Measurements from ENCODE around the gene NBEA.

The NBEA gene

GRCh38 chr13:35164324-35164932 is 222.4 kb downstream of the NBEA start:
- TF ChIP-seq, protein P1, sequence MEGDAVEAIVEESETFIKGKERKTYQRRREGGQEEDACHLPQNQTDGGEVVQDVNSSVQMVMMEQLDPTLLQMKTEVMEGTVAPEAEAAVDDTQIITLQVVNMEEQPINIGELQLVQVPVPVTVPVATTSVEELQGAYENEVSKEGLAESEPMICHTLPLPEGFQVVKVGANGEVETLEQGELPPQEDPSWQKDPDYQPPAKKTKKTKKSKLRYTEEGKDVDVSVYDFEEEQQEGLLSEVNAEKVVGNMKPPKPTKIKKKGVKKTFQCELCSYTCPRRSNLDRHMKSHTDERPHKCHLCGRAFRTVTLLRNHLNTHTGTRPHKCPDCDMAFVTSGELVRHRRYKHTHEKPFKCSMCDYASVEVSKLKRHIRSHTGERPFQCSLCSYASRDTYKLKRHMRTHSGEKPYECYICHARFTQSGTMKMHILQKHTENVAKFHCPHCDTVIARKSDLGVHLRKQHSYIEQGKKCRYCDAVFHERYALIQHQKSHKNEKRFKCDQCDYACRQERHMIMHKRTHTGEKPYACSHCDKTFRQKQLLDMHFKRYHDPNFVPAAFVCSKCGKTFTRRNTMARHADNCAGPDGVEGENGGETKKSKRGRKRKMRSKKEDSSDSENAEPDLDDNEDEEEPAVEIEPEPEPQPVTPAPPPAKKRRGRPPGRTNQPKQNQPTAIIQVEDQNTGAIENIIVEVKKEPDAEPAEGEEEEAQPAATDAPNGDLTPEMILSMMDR (conservative IDR thresholded peaks at IDR 0.05; ENCODE audit: low read depth, low read length): peak; percentile 69
- peak; percentile 63 for DNase-seq (ENCODE audit: low read depth)
- H3K4me3 ChIP-seq (ENCODE audit: low read depth, low read length): no peak overlapping the region

- no peak for DNase-seq (ENCODE audit: low read depth)
- TF ChIP-seq, protein P1 (conservative IDR thresholded peaks at IDR 0.05; ENCODE audit: low read depth, low read length): no peak
- no peak overlapping the region for H3K4me3 ChIP-seq (ENCODE audit: low read depth, low read length)
Observed at GRCh38 chr13:35165205-35165604, 223.1 kb downstream of the NBEA start.

DNA sequence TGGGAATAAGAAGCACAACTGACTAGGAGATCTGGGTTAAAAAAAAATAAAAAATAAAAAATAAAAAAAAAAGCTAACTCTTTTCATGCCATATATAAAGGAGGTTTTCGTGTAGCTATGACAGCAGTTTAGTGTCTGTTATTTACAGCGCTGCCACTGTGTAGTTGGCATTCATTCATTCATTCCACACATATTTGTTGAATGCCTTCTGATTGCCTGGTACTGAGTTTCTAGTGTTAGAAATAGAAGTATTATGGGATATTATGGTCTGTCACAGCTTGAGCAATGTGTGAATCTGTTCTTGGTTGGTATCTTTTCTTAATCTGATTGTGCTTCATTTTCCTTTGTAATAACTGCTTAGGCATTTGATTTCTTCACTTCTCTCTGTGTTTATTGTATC is 237.4 kb downstream of the NBEA start:
- DNase-seq (ENCODE audit: low read depth): peak; percentile 11
- no peak overlapping the region for H3K4me3 ChIP-seq (ENCODE audit: low read depth, low read length)
- TF ChIP-seq, protein P1 (conservative IDR thresholded peaks at IDR 0.05; ENCODE audit: low read depth, low read length): no peak

DNA sequence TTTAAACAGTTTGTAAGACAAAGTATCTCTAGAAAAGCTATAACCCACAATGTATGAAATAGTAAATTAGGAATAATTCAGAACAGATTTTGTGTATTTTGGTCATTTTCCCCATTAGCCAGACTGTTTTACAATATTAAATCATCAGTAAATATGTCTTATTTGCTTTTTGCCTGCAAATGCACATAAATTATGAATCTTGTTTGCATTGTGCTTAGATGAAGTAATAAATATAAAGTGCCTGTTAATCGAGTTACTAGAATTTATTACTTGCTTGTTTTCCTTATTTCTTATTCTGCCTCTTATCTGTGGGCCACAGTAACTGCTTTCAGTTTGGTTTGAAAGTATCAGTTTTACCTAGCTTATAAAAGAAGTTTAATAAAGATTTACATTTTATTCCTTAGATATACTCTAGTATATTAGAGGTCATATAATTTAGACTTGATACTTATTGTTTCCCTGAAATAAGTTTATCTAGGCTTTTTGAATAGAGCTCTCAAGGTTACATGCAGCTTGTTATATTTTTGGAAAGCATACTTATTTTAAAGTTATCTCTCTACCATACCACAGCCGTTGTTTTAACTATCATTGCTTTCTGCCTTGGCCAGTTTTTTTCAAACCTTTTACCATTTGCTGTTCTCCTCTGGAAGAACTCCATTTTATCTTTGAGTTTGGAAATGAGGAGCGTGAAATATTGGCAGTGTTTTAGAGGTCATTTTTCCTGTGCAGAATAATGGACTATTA is 238.0 kb downstream of the NBEA start:
- TF ChIP-seq, protein P1 (conservative IDR thresholded peaks at IDR 0.05; ENCODE audit: low read depth, low read length): no peak
- no peak overlapping the region for H3K4me3 ChIP-seq (ENCODE audit: low read depth, low read length)
- DNase-seq (ENCODE audit: low read depth): no peak

DNA sequence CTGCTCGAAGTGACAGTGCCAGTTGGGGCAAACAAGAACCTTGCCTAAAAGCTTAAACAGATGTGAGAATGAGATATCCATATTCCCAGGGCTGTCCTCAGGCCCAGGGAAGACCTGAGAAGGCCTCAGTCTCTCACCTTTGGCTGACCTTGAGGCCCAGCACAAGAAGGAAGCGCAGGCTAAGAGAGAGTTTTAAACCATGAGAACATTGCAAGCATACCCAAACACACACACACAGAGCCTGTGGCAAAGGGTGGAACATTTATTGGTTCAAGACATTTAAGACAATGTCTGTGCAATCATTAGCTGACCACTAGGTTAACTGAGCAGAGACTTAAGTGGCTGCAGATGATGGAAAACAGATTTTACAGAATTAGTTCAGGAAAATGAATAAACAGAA is 248.2 kb downstream of the NBEA start:
- DNase-seq (ENCODE audit: low read depth): peak; percentile 22
- TF ChIP-seq, protein P1 (conservative IDR thresholded peaks at IDR 0.05; ENCODE audit: low read depth, low read length): no peak
- no peak overlapping the region for H3K4me3 ChIP-seq (ENCODE audit: low read depth, low read length)

DNA sequence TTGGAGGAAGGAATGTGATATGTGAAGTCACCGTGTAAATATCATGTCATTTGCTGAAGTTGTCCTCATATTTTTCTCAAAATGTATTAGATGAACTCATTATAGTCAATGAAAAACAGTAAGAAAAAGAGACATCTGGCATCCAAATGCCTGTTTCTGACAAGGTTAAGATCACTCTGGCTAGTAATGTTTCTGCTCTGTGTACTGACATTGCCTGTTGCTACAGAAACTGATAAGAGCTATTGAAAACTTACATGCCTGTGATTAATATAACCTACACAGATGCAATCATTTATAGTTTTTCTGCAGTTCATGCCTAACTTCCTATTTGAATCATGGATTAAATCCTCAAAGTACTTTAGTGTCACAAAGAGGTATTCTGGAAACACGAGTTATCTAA is 249.8 kb downstream of the NBEA start:
- TF ChIP-seq, protein P1 (conservative IDR thresholded peaks at IDR 0.05; ENCODE audit: low read depth, low read length): no peak
- DNase-seq (ENCODE audit: low read depth): peak; percentile 17

More for the DNA sequence above, 249.8 kb downstream of the NBEA start:
- H3K4me3 ChIP-seq (ENCODE audit: low read depth, low read length): no peak overlapping the region

Data from choroid plexus epithelial cell (primary cell).